B cell (primary cell): Measurements from ENCODE around the gene DHX9.

Experiments
- EZH2 ChIP-seq: IDR thresholded peaks from 2 replicates; pipeline ENCODE4 v1.6.1; 2012; ENCODE audit warnings: borderline replicate concordance, low read depth, mild to moderate bottlenecking, moderate library complexity, low read length; ENCODE audit not compliant: insufficient read depth, poor library complexity, severe bottlenecking
- TF ChIP-seq, protein P1 (sequence below): fragments of 200-600 bp; IDR thresholded peaks from one replicate; pipeline ENCODE4 v1.8.0; 2022; ENCODE audit warnings: antibody characterized with exemption, mild to moderate bottlenecking

GRCh38 chr1:182851825-182852224, 12.7 kb downstream of the DHX9 start:
- TF ChIP-seq, protein P1, sequence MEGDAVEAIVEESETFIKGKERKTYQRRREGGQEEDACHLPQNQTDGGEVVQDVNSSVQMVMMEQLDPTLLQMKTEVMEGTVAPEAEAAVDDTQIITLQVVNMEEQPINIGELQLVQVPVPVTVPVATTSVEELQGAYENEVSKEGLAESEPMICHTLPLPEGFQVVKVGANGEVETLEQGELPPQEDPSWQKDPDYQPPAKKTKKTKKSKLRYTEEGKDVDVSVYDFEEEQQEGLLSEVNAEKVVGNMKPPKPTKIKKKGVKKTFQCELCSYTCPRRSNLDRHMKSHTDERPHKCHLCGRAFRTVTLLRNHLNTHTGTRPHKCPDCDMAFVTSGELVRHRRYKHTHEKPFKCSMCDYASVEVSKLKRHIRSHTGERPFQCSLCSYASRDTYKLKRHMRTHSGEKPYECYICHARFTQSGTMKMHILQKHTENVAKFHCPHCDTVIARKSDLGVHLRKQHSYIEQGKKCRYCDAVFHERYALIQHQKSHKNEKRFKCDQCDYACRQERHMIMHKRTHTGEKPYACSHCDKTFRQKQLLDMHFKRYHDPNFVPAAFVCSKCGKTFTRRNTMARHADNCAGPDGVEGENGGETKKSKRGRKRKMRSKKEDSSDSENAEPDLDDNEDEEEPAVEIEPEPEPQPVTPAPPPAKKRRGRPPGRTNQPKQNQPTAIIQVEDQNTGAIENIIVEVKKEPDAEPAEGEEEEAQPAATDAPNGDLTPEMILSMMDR = no peak
- no peak for TF ChIP-seq EZH2
